Endothelial cell of umbilical vein (primary cell): ENCODE measurements around the gene POU3F3.
A peak's percentile ranks its signal among the peaks of the same experiment; 100 is the strongest.

Experiments
- CTCF ChIP-seq, 2 donors: IDR thresholded peaks; 1 replicate in 1 of 2; 2 replicates in 1 of 2; pipeline ENCODE4 v1.5.1; 2011; ENCODE audit warnings: low read length in 2 of 2, mild to moderate bottlenecking in 2 of 2, moderate library complexity in 2 of 2, control low read depth in 1 of 2, inconsistent platforms in 1 of 2, low read depth in 1 of 2; ENCODE audit not compliant: insufficient read depth in 1 of 2; ENCODE audit errors: extremely low read depth in 1 of 2
- EZH2 ChIP-seq: IDR thresholded peaks from 2 replicates; pipeline ENCODE4 v1.6.1; 2012; ENCODE audit warnings: borderline replicate concordance, low read depth, mild to moderate bottlenecking, moderate library complexity, low read length, inconsistent platforms; ENCODE audit not compliant: severe bottlenecking
- FOS ChIP-seq: IDR thresholded peaks from 2 replicates; pipeline ENCODE4 v1.6.1; 2011; ENCODE audit warnings: mild to moderate bottlenecking, low read length, moderate library complexity, borderline replicate concordance; ENCODE audit not compliant: insufficient read depth
- GATA2 ChIP-seq: IDR thresholded peaks from 2 replicates; pipeline ENCODE4 v1.7.0; 2011; ENCODE audit warnings: low read depth, mild to moderate bottlenecking, moderate library complexity, mixed read lengths, low read length; ENCODE audit not compliant: insufficient read length, insufficient read depth
- JUN ChIP-seq: IDR thresholded peaks from 2 replicates; pipeline ENCODE4 v1.6.1; 2011; ENCODE audit warnings: borderline replicate concordance, low read depth; ENCODE audit not compliant: insufficient read length, insufficient read depth
- MYC ChIP-seq: IDR thresholded peaks from one replicate; pipeline ENCODE4 v1.6.1; 2011; ENCODE audit warnings: mild to moderate bottlenecking, low read depth, low read length
- POLR2A ChIP-seq: IDR thresholded peaks from 2 replicates; pipeline ENCODE4 v1.6.1; 2012; ENCODE audit warnings: low read depth, mild to moderate bottlenecking, control low read depth, low read length
- TF ChIP-seq, protein P1 (sequence below): IDR thresholded peaks from 2 replicates; pipeline ENCODE4 v1.6.1; 2011; ENCODE audit not compliant: insufficient read depth, insufficient read length

DNA sequence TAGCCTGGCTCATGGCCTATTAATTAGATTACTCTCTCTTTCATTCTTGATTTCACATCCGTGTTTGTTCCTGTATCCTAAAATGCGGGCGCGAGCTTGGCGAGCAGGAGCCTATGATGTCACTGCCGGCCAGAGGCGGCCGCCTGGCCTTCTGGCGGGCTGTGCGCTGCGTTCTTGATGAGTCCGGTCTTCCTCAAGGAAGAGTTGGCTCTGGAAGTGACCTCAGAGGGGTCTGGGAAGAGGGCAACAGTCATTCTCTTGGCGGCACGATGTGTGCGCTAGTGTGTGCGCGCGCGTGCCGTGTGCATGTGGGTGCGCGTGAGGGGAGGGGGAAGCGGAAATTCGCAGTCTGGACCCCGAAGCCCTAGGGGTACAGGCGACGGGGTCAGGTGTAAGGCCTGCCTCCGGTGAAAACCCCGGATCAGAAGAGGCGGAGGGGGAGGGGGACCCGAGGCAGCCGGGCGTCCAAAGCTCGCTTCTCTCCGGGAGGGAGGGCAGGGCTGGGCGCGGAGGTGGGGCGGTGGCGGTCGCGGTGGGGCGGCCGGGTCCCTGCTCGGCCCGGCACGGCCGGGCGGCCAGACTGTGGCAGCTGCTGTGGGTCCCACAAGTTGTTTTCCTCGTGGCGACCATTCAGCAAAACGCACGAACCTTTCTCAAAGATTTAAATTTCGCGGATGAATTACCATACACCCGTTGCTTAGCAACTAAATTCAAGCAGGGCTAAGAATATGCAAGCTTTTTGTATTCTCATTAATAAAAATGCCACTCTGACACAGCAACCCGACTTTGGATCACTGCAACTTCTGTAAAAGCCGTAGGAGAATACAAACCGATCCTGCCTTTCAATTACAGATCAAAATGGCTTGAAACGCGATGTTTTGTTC is 8.4 kb downstream of the POU3F3 start:
- TF ChIP-seq CTCF (IDR thresholded peaks at IDR 0.05; ENCODE audit: extremely low read depth in 1 of 2, insufficient read depth in 1 of 2, low read depth in 1 of 2, low read length in 2 of 2) (no peak), EZH2 (peak; percentile 41), FOS (no peak), POLR2A (no peak), JUN (no peak), MYC (no peak), GATA2 (no peak)
- TF ChIP-seq, protein P1, sequence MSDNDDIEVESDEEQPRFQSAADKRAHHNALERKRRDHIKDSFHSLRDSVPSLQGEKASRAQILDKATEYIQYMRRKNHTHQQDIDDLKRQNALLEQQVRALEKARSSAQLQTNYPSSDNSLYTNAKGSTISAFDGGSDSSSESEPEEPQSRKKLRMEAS = no peak
